Measurements from ENCODE around the gene HSPA5.

- TF ChIP-seq CTCF (conservative IDR thresholded peaks at IDR 0.05; ENCODE audit: low read depth, low read length) (no peak), EZH2 (IDR thresholded peaks at IDR 0.05; ENCODE audit: borderline replicate concordance, low read depth, low read length, poor library complexity, severe bottlenecking) (no peak)
These were observed 38.1 kb downstream of the HSPA5 start for GRCh38 chr9:125202846-125203618.

All from A673 (cell line).